ENCODE results near the gene TTC13. TPM values are rescaled to one million over a fixed set of nuclear protein-coding genes. Genes with fewer than 3 reads are reported as not detected.

The TTC13 gene
- total and polyA plus RNA-seq, 12 donors, result 6.6 to 20.7 (median 10.7) TPM

- intact Hi-C loops (cut with DNase I), result no loop called here
- Histone ChIP-seq H3K4me3 (no peak overlapping the region), H3K9me3 (replicated peaks in 1 of 3) (no peaks in the 10 kb centered on the region), H3K27ac (peak overlapping the region in 1 of 5 donors; percentile 30), H3K36me3 (replicated peaks in 1 of 2) (no peaks in the 10 kb centered on the region), H3K27me3 (no peaks in the 10 kb centered on the region), H3K4me1 (replicated peaks in 1 of 2) (peaks cover 3 to 9% of the 10 kb centered on the region in 2 donors)
- no peak for DNase-seq
- no peak for TF ChIP-seq CTCF (IDR thresholded peaks at IDR 0.05)
- peak in 1 of 2 donors; percentile 8 for TF ChIP-seq POLR2A (IDR thresholded peaks at IDR 0.05)
- 61 to 74% (median 72%) methylated on average over 1 of the region's 1 CpG for WGBS, 4 donors
Measured at GRCh38 chr1:230940848-230941247, 37.8 kb downstream of the TTC13 start.

GRCh38 chr1:230939806-230940489 lies 38.7 kb downstream of the TTC13 start:
- Histone ChIP-seq H3K27ac (peak overlapping the region in 1 of 5 donors; percentile 30), H3K4me3 (no peak overlapping the region)
- no peak for TF ChIP-seq CTCF (IDR thresholded peaks at IDR 0.05)
- TF ChIP-seq POLR2A (IDR thresholded peaks at IDR 0.05), result no peak

GRCh38 chr1:230938924-230939368 lies 39.7 kb downstream of the TTC13 start:
- Histone ChIP-seq H3K27ac (no peak overlapping the region), H3K36me3 (replicated peaks in 1 of 2) (no peaks in the 10 kb centered on the region), H3K9me3 (replicated peaks in 1 of 3) (no peaks in the 10 kb centered on the region), H3K4me1 (replicated peaks in 1 of 2) (peaks cover 3 to 9% of the 10 kb centered on the region in 2 donors), H3K27me3 (no peaks in the 10 kb centered on the region), H3K4me3 (no peak overlapping the region)
- no peak for DNase-seq
- TF ChIP-seq CTCF (IDR thresholded peaks at IDR 0.05), result no peak
- no peak for TF ChIP-seq POLR2A (IDR thresholded peaks at IDR 0.05)
- intact Hi-C loops (cut with DNase I), result no loop called here
- WGBS, 4 donors, result 67 to 81% (median 80%) methylated on average over 2 of the region's 2 CpGs

More at GRCh38 chr1:230939806-230940489, 38.7 kb downstream of the TTC13 start:
- Histone ChIP-seq H3K9me3 (replicated peaks in 1 of 3) (no peaks in the 10 kb centered on the region), H3K4me1 (replicated peaks in 1 of 2) (peaks cover 3 to 9% of the 10 kb centered on the region in 2 donors), H3K36me3 (replicated peaks in 1 of 2) (no peaks in the 10 kb centered on the region), H3K27me3 (no peaks in the 10 kb centered on the region)
- DNase-seq, result no peak
- intact Hi-C loops (cut with DNase I), result no loop called here
- 58 to 69% (median 67%) methylated on average over 4 of the region's 4 CpGs for WGBS, 4 donors

- H3K9me3 ChIP-seq (replicated peaks in 1 of 3), result no peaks in the 10 kb centered on the region
- no peak for DNase-seq
- H3K36me3 ChIP-seq (replicated peaks in 1 of 2), result no peaks in the 10 kb centered on the region
- H3K27me3 ChIP-seq, result no peaks in the 10 kb centered on the region
- intact Hi-C loops (cut with DNase I), result no loop called here
- WGBS, 4 donors, result 85 to 93% (median 89%) methylated on average over 2 of the region's 2 CpGs
- H3K4me1 ChIP-seq (replicated peaks in 1 of 2), result peaks cover 3 to 9% of the 10 kb centered on the region in 2 donors
- TF ChIP-seq POLR2A (IDR thresholded peaks at IDR 0.05), result no peak
- TF ChIP-seq CTCF (IDR thresholded peaks at IDR 0.05), result no peak
- no peak overlapping the region for H3K27ac ChIP-seq
- H3K4me3 ChIP-seq, result no peak overlapping the region
Measured at GRCh38 chr1:230937371-230937770, 41.3 kb downstream of the TTC13 start.

Measured in adrenal gland (tissue), 12 donors.